PC-3 (cell line): ENCODE data around the gene ADAMTS17. TPM values are rescaled to one million over a fixed set of nuclear protein-coding genes. Genes with fewer than 3 reads are reported as not detected.

Source experiments
- ATAC-seq: fragments of 200-7000 bp; cut with Tn5 transposase; 2 replicates; pipeline ENCODE4 v1.9.1; 2020; ENCODE audit warnings: mild to moderate bottlenecking, moderate library complexity
- BruUV-seq: library from RNA; stranded (reverse); fragments of 400-500 nt; replicated peaks from 2 replicates; lab custom pipeline; 2021; lab: Mats Ljungman, UMichigan
- CTCF ChIA-PET: fragments of 300-600 bp; sonication (Branson Sonifier 250); formaldehyde crosslinking; loops from one replicate; lab custom pipeline; 2022; ENCODE audit warnings: antibody characterized with exemption; lab: Charles Lee
- POLR2A ChIA-PET: fragments of 300-600 bp; sonication (Branson Sonifier 250); formaldehyde crosslinking; loops from one replicate; lab custom pipeline; 2022; ENCODE audit warnings: antibody characterized with exemption; ENCODE audit not compliant: unreplicated experiment; lab: Charles Lee
- DNase-seq: peaks from one replicate; pipeline ENCODE4 v3.0.0-alpha.2; 2015
- H2AFZ ChIP-seq: fragments of 300-600 bp; sonication (generic); 2 replicates; pipeline ENCODE4 v1.6.0; 2016; ENCODE audit warnings: antibody characterized with exemption, low read length
- H3F3A ChIP-seq: fragments of 300-600 bp; sonication (generic); one replicate; pipeline ENCODE4 v1.6.0; 2017; ENCODE audit warnings: antibody characterized with exemption, low read length, control low read depth, mild to moderate bottlenecking; ENCODE audit not compliant: unreplicated experiment
- H3K27ac ChIP-seq: fragments of 300-600 bp; sonication (generic); 2 replicates; pipeline ENCODE4 v1.5.1; 2016; ENCODE audit warnings: mild to moderate bottlenecking, low read length
- H3K27me3 ChIP-seq: fragments of 300-600 bp; sonication (generic); 2 replicates; pipeline ENCODE4 v1.6.1; 2016; ENCODE audit warnings: low read length, mixed read lengths
- H3K36me3 ChIP-seq: fragments of 300-600 bp; sonication (generic); 2 replicates; pipeline ENCODE4 v1.6.1; 2016; ENCODE audit warnings: low read depth, mixed run types, low read length, mixed read lengths
- H3K4me1 ChIP-seq: fragments of 300-600 bp; sonication (generic); 2 replicates; pipeline ENCODE4 v1.5.1; 2016; ENCODE audit warnings: low read length; ENCODE audit not compliant: insufficient read depth
- H3K4me2 ChIP-seq: fragments of 300-600 bp; sonication (generic); 2 replicates; pipeline ENCODE4 v1.6.0; 2016; ENCODE audit warnings: low read length
- H3K4me3 ChIP-seq: fragments of 300-600 bp; sonication (generic); 2 replicates; pipeline ENCODE4 v1.5.1; 2016; ENCODE audit warnings: mild to moderate bottlenecking, low read length, mixed read lengths
- H3K79me2 ChIP-seq: fragments of 300-600 bp; sonication (generic); 2 replicates; pipeline ENCODE4 v1.6.1; 2017; ENCODE audit warnings: low read length, mixed read lengths
- H3K9ac ChIP-seq: fragments of 300-600 bp; sonication (generic); 2 replicates; pipeline ENCODE4 v1.6.0; 2016; ENCODE audit warnings: mild to moderate bottlenecking, low read length
- H3K9me2 ChIP-seq: fragments of 300-600 bp; sonication (generic); replicated peaks from 2 replicates; pipeline ENCODE4 v1.6.1; 2016; ENCODE audit warnings: mixed run types, low read length, mixed read lengths
- H3K9me3 ChIP-seq: fragments of 300-600 bp; sonication (generic); 2 replicates; pipeline ENCODE4 v1.6.1; 2016; ENCODE audit warnings: low read length, mixed read lengths
- H4K20me1 ChIP-seq: fragments of 300-600 bp; sonication (generic); 2 replicates; pipeline ENCODE4 v1.6.1; 2016; ENCODE audit warnings: low read length, mixed read lengths
- EZH2 ChIP-seq: fragments of 300-600 bp; sonication (generic); IDR thresholded peaks from one replicate; pipeline ENCODE4 v1.6.1; 2017; ENCODE audit warnings: antibody characterized with exemption, mild to moderate bottlenecking, low read length; ENCODE audit not compliant: unreplicated experiment
- EZH2phosphoT487 ChIP-seq: fragments of 300-600 bp; sonication (generic); IDR thresholded peaks from 2 replicates; pipeline ENCODE4 v1.6.1; 2018; ENCODE audit warnings: mild to moderate bottlenecking, antibody characterized with exemption, low read length, borderline replicate concordance
- intact Hi-C: fragments of 100-400 bp; cut with micrococcal nuclease; formaldehyde crosslinking; loops from 2 replicates; pipeline ENCODE4 v1.9.0; 2023
- total RNA-seq: library from RNA; depleted of rRNA; stranded (reverse); fragments of >200 nt; gene quantifications from 2 replicates; pipeline ENCODE4 v1.2.3, GENCODE V29; 2014
- TF ChIP-seq, protein P1 (sequence below): fragments of 300-600 bp; sonication (generic); conservative IDR thresholded peaks from 2 replicates; pipeline ENCODE4 v1.5.1; 2017; ENCODE audit warnings: antibody characterized with exemption, low read depth, mild to moderate bottlenecking, low read length

Gene ADAMTS17
- total RNA-seq, 1 experiment from 2014 or later = 6.9 TPM

DNA sequence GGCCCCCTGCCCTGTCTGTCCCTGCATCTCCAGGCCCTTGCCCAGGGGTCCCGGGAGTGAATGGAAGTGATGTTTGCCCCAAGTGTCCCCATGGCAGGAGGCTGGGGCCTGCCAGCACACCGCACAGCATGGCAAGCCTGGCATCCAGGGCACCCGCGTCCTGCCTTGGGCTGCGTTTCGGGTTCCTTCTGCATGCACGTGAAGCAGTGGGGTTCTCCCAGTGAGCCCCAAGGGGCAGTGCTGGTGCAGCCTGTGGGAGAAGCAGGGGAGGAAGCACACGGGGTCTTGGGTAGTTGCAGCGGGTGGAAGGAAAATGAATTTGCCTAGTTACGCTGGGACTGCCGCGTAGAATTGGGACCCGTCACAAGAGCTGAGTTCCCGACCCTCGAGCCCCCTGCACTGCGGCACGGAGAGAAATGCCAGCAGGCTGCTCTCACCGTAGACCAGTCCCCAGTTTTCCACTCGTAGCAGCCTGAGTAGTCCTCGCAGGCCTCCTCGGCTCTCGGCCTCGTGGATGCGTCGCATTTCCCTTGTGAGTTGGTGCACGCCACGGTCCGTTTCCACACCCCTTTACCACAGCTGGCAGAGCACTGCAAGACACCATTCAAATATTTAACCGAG is 349.1 kb downstream of the ADAMTS17 start:
- Histone ChIP-seq H3K9me3 (no peaks in the 10 kb centered on the region), H3F3A (no peaks in the 10 kb centered on the region), H3K27me3 (no peaks in the 10 kb centered on the region), H3K79me2 (no peaks in the 10 kb centered on the region), H3K27ac (no peak overlapping the region), H3K9ac (no peak overlapping the region), H4K20me1 (no peaks in the 10 kb centered on the region), H3K36me3 (no peaks in the 10 kb centered on the region), H3K4me2 (no peak overlapping the region), H3K4me3 (no peak overlapping the region), H3K9me2 (no peaks in the 10 kb centered on the region), H2AFZ (no peak overlapping the region), H3K4me1 (no peaks in the 10 kb centered on the region)
- BruUV-seq = no TSS peak
- DNase-seq (no peak), ATAC-seq (no peak)
- intact Hi-C loops = no loop called here
- ChIA-PET CTCF (no interaction called here), POLR2A (no interaction called here)
- TF ChIP-seq, protein P1, sequence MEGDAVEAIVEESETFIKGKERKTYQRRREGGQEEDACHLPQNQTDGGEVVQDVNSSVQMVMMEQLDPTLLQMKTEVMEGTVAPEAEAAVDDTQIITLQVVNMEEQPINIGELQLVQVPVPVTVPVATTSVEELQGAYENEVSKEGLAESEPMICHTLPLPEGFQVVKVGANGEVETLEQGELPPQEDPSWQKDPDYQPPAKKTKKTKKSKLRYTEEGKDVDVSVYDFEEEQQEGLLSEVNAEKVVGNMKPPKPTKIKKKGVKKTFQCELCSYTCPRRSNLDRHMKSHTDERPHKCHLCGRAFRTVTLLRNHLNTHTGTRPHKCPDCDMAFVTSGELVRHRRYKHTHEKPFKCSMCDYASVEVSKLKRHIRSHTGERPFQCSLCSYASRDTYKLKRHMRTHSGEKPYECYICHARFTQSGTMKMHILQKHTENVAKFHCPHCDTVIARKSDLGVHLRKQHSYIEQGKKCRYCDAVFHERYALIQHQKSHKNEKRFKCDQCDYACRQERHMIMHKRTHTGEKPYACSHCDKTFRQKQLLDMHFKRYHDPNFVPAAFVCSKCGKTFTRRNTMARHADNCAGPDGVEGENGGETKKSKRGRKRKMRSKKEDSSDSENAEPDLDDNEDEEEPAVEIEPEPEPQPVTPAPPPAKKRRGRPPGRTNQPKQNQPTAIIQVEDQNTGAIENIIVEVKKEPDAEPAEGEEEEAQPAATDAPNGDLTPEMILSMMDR = no peak

DNA sequence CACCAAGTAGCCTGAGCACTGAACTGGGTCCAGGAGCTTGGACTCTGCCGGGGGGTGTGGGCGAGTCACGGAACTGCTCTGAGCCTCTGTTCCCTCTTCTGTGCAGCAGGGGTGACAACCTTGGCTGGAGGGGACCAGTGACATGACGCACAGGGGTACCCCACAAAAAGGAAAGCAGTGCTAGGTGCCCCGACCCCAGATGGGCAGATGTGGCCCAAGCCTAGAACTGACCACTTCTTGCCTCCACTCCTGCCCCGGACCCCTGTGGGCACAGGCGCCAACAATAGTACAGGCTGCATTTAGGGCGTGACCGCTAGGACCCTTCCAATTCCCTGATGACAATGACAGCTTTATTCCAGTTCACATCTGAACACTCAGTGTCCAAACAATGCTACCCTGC is 352.7 kb downstream of the ADAMTS17 start:
- no TSS peak for BruUV-seq
- no peaks in the 10 kb centered on the region for H3F3A ChIP-seq
- H4K20me1 ChIP-seq = no peaks in the 10 kb centered on the region
- TF ChIP-seq EZH2phosphoT487 (no peak), EZH2 (no peak)
- TF ChIP-seq, protein P1 = no peak
- no peaks in the 10 kb centered on the region for H3K36me3 ChIP-seq
- no peak overlapping the region for H3K9ac ChIP-seq
- H3K9me2 ChIP-seq = no peaks in the 10 kb centered on the region
- ChIA-PET POLR2A (no interaction called here), CTCF (no interaction called here)
- H3K4me1 ChIP-seq = no peaks in the 10 kb centered on the region
- H3K4me3 ChIP-seq = no peak overlapping the region
- H3K4me2 ChIP-seq = no peak overlapping the region
- no peaks in the 10 kb centered on the region for H3K79me2 ChIP-seq
- intact Hi-C loops = no loop called here
- H2AFZ ChIP-seq = no peak overlapping the region
- H3K9me3 ChIP-seq = no peaks in the 10 kb centered on the region
- no peak for DNase-seq
- ATAC-seq = no peak
- H3K27ac ChIP-seq = no peak overlapping the region
- H3K27me3 ChIP-seq = no peaks in the 10 kb centered on the region

DNA sequence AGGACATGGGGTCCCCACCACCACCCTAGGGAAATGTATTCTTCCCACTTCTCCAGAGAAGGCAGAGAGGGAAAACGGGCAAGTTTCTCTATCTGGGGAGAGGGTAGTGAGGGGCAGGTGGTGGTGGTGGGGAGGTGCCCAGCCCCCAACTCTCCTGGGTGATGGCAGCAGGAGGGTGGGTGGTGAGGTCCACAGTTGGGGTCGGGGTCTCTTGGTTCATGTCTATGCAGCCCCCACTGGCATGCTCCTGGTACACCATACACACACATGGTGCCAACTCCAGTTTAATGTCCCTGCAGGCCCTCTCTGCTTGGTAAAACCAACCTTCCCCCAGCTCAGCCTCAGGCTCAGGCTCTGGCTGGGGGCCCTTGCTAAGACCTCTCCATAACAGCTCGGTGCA is 354.1 kb downstream of the ADAMTS17 start:
- H3K9me3 ChIP-seq = no peaks in the 10 kb centered on the region
- H2AFZ ChIP-seq = no peak overlapping the region
- no peak for ATAC-seq
- ChIA-PET CTCF (no interaction called here), POLR2A (no interaction called here)
- no peak overlapping the region for H3K4me3 ChIP-seq
- H4K20me1 ChIP-seq = no peaks in the 10 kb centered on the region
- DNase-seq = no peak
- no TSS peak for BruUV-seq
- TF ChIP-seq EZH2 = no peak
- TF ChIP-seq, protein P1 = no peak
- no peak for TF ChIP-seq EZH2phosphoT487
- no peaks in the 10 kb centered on the region for H3F3A ChIP-seq
- H3K27ac ChIP-seq = no peak overlapping the region
- H3K27me3 ChIP-seq = no peaks in the 10 kb centered on the region
- no peaks in the 10 kb centered on the region for H3K36me3 ChIP-seq
- no peak overlapping the region for H3K4me2 ChIP-seq
- intact Hi-C loops = no loop called here
- no peaks in the 10 kb centered on the region for H3K9me2 ChIP-seq
- no peaks in the 10 kb centered on the region for H3K79me2 ChIP-seq
- H3K4me1 ChIP-seq = no peaks in the 10 kb centered on the region
- H3K9ac ChIP-seq = no peak overlapping the region
